Measurements from ENCODE around the gene COL7A1.

GRCh38 chr3:48625600-48625999, 30.5 kb upstream of the COL7A1 start:
- no peak for TF ChIP-seq CTCF (IDR thresholded peaks at IDR 0.05; ENCODE audit: poor library complexity, severe bottlenecking)
- TF ChIP-seq EP300 (conservative IDR thresholded peaks at IDR 0.05; ENCODE audit: poor library complexity, severe bottlenecking) = no peak
- no peak for TF ChIP-seq EZH2 (IDR thresholded peaks at IDR 0.05; ENCODE audit: borderline replicate concordance, insufficient read depth, low read length, poor library complexity, severe bottlenecking)
- no peak for TF ChIP-seq MXI1 (conservative IDR thresholded peaks at IDR 0.05; ENCODE audit: poor library complexity, severe bottlenecking)
- TF ChIP-seq TAF1 (IDR thresholded peaks at IDR 0.05; ENCODE audit: low read depth) = no peak

Measured in neural cell (in vitro differentiated cells).